ENCODE data around the gene TMEM79.

Gene TMEM79

GRCh38 chr1:156282479-156283222 is 1.5 kb upstream of the TMEM79 start, which contains the start of gene SMG5:
Gene SMG5 (minus strand): TSS chr1:156282825. CDS start chr1:156282680, 145 bp downstream.
- Histone ChIP-seq H3K27me3 (replicated peaks; ENCODE audit: control insufficient read depth, insufficient read depth, low read length) (no peaks in the 10 kb centered on the region), H3K36me3 (ENCODE audit: control insufficient read depth, insufficient read depth, low read length) (peaks cover 16% of the 10 kb centered on the region), H3K4me3 (replicated peaks; ENCODE audit: low read depth, low read length) (peak within 1 kb of the TSS; percentile 82)
- TF ChIP-seq, protein P1, sequence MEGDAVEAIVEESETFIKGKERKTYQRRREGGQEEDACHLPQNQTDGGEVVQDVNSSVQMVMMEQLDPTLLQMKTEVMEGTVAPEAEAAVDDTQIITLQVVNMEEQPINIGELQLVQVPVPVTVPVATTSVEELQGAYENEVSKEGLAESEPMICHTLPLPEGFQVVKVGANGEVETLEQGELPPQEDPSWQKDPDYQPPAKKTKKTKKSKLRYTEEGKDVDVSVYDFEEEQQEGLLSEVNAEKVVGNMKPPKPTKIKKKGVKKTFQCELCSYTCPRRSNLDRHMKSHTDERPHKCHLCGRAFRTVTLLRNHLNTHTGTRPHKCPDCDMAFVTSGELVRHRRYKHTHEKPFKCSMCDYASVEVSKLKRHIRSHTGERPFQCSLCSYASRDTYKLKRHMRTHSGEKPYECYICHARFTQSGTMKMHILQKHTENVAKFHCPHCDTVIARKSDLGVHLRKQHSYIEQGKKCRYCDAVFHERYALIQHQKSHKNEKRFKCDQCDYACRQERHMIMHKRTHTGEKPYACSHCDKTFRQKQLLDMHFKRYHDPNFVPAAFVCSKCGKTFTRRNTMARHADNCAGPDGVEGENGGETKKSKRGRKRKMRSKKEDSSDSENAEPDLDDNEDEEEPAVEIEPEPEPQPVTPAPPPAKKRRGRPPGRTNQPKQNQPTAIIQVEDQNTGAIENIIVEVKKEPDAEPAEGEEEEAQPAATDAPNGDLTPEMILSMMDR (IDR thresholded peaks at IDR 0.05; ENCODE audit: insufficient read depth, low read length, poor library complexity, severe bottlenecking): no peak
- DNase-seq (ENCODE audit: extremely low read depth, insufficient read length): peak; percentile 95

GRCh38 chr1:156283521-156283920 is 604 bp upstream of the TMEM79 start:
- no peaks in the 10 kb centered on the region for H3K27me3 ChIP-seq (replicated peaks; ENCODE audit: control insufficient read depth, insufficient read depth, low read length)
- DNase-seq (ENCODE audit: extremely low read depth, insufficient read length): no peak
- H3K4me3 ChIP-seq (replicated peaks; ENCODE audit: low read depth, low read length): peak overlapping the region; percentile 82
- TF ChIP-seq, protein P1 (IDR thresholded peaks at IDR 0.05; ENCODE audit: insufficient read depth, low read length, poor library complexity, severe bottlenecking): no peak
- peaks cover 13% of the 10 kb centered on the region for H3K36me3 ChIP-seq (ENCODE audit: control insufficient read depth, insufficient read depth, low read length)

GRCh38 chr1:156284757-156285156 is 632 bp downstream of the TMEM79 start:
- DNase-seq (ENCODE audit: extremely low read depth, insufficient read length): no peak
- Histone ChIP-seq H3K36me3 (ENCODE audit: control insufficient read depth, insufficient read depth, low read length) (peaks cover 9% of the 10 kb centered on the region), H3K4me3 (replicated peaks; ENCODE audit: low read depth, low read length) (no peak overlapping the region), H3K27me3 (replicated peaks; ENCODE audit: control insufficient read depth, insufficient read depth, low read length) (no peaks in the 10 kb centered on the region)
- TF ChIP-seq, protein P1 (IDR thresholded peaks at IDR 0.05; ENCODE audit: insufficient read depth, low read length, poor library complexity, severe bottlenecking): no peak

GRCh38 chr1:156285437-156285836 is 1.3 kb downstream of the TMEM79 start:
- no peaks in the 10 kb centered on the region for H3K27me3 ChIP-seq (replicated peaks; ENCODE audit: control insufficient read depth, insufficient read depth, low read length)
- no peak overlapping the region for H3K4me3 ChIP-seq (replicated peaks; ENCODE audit: low read depth, low read length)
- TF ChIP-seq, protein P1 (IDR thresholded peaks at IDR 0.05; ENCODE audit: insufficient read depth, low read length, poor library complexity, severe bottlenecking): no peak
- peaks cover 9% of the 10 kb centered on the region for H3K36me3 ChIP-seq (ENCODE audit: control insufficient read depth, insufficient read depth, low read length)
- DNase-seq (ENCODE audit: extremely low read depth, insufficient read length): no peak

- no peaks in the 10 kb centered on the region for H3K27me3 ChIP-seq (replicated peaks; ENCODE audit: control insufficient read depth, insufficient read depth, low read length)
- peaks cover 9% of the 10 kb centered on the region for H3K36me3 ChIP-seq (ENCODE audit: control insufficient read depth, insufficient read depth, low read length)
- no peak for DNase-seq (ENCODE audit: extremely low read depth, insufficient read length)
- H3K4me3 ChIP-seq (replicated peaks; ENCODE audit: low read depth, low read length): no peak overlapping the region
- TF ChIP-seq, protein P1 (IDR thresholded peaks at IDR 0.05; ENCODE audit: insufficient read depth, low read length, poor library complexity, severe bottlenecking): no peak
Observed at GRCh38 chr1:156286061-156286460, 1.9 kb downstream of the TMEM79 start.

Measured in GM06990 (cell line).